MM.1S (cell line): Measurements from ENCODE around the gene MST1.
"Not testable (repeated sequence)": the region's sequence is repeated elsewhere in the genome, so short reads cannot be mapped to it uniquely, and the experiment has no call there.

Experiments
- DNase-seq: peaks from one replicate; pipeline ENCODE4 v3.0.0-alpha.2; 2015
- H2AFZ ChIP-seq: fragments of 300-600 bp; sonication (generic); 2 replicates; pipeline ENCODE4 v1.6.0; 2016; ENCODE audit warnings: antibody characterized with exemption, low read length
- H3F3A ChIP-seq: fragments of 300-600 bp; sonication (generic); 2 replicates; pipeline ENCODE4 v1.6.1; 2016; ENCODE audit warnings: mild to moderate bottlenecking, antibody characterized with exemption, low read length, moderate library complexity, mixed read lengths; ENCODE audit not compliant: insufficient read depth
- H3K27ac ChIP-seq: fragments of 300-600 bp; sonication (generic); 2 replicates; pipeline ENCODE4 v1.5.1; 2016; ENCODE audit warnings: mild to moderate bottlenecking, low read length
- H3K27me3 ChIP-seq: fragments of 300-600 bp; sonication (generic); replicated peaks from 2 replicates; pipeline ENCODE4 v1.6.0; 2016; ENCODE audit warnings: low read length; ENCODE audit not compliant: insufficient read depth
- H3K36me3 ChIP-seq: fragments of 300-600 bp; sonication (generic); replicated peaks from 2 replicates; pipeline ENCODE4 v1.6.1; 2016; ENCODE audit warnings: mild to moderate bottlenecking, low read length, mixed read lengths; ENCODE audit not compliant: insufficient read depth
- H3K4me1 ChIP-seq: fragments of 300-600 bp; sonication (generic); 2 replicates; pipeline ENCODE4 v1.6.1; 2016; ENCODE audit warnings: low read length, mixed read lengths
- H3K4me2 ChIP-seq: fragments of 300-600 bp; sonication (generic); 2 replicates; pipeline ENCODE4 v1.6.0; 2016; ENCODE audit warnings: low read depth, low read length
- H3K4me3 ChIP-seq: fragments of 300-600 bp; sonication (generic); 2 replicates; pipeline ENCODE4 v1.5.1; 2016; ENCODE audit warnings: low read length, mixed read lengths
- H3K79me2 ChIP-seq: fragments of 300-600 bp; sonication (generic); 2 replicates; pipeline ENCODE4 v1.6.1; 2016; ENCODE audit warnings: mixed run types, low read length, mixed read lengths
- H3K9ac ChIP-seq: fragments of 300-600 bp; sonication (generic); 2 replicates; pipeline ENCODE4 v1.6.1; 2016; ENCODE audit warnings: low read length, mixed read lengths
- H3K9me2 ChIP-seq: fragments of 300-600 bp; sonication (generic); replicated peaks from 2 replicates; pipeline ENCODE4 v1.6.1; 2016; ENCODE audit warnings: mild to moderate bottlenecking, low read length, mixed read lengths; ENCODE audit not compliant: insufficient read depth
- H3K9me3 ChIP-seq: fragments of 300-600 bp; sonication (generic); replicated peaks from 2 replicates; pipeline ENCODE4 v1.6.1; 2016; ENCODE audit warnings: mild to moderate bottlenecking, low read length, mixed read lengths; ENCODE audit not compliant: insufficient read depth
- H4K20me1 ChIP-seq: fragments of 300-600 bp; sonication (generic); 2 replicates; pipeline ENCODE4 v1.6.1; 2016; ENCODE audit warnings: mild to moderate bottlenecking, low read length, moderate library complexity, mixed read lengths; ENCODE audit not compliant: insufficient read depth

The MST1 gene

GRCh38 chr3:49688338-49689045 lies 782 bp downstream of the MST1 start:
- not testable (repeated sequence) for H4K20me1 ChIP-seq, H3K36me3 ChIP-seq, H3K9me3 ChIP-seq, H3K4me1 ChIP-seq, H3F3A ChIP-seq, H3K9me2 ChIP-seq, H3K27me3 ChIP-seq
- Histone ChIP-seq H3K4me2 (peak overlapping the region; percentile 71), H3K27ac (peak overlapping the region; percentile 22; the same call in 1 of the 2 replicates), H2AFZ (peak overlapping the region; percentile 92), H3K4me3 (peak overlapping the region; percentile 86), H3K9ac (peak overlapping the region; percentile 83), H3K79me2 (peaks cover 18% of the 10 kb centered on the region)
- DNase-seq, result peak; percentile 20

- not testable (repeated sequence) for H3K4me3 ChIP-seq, H2AFZ ChIP-seq, H3K9ac ChIP-seq
Observed at GRCh38 chr3:49687424-49687795, 1.9 kb downstream of the MST1 start.

GRCh38 chr3:49686769-49687423 lies 2.4 kb downstream of the MST1 start:
- H2AFZ ChIP-seq, H3K9me3 ChIP-seq, H3K9me2 ChIP-seq, H3K36me3 ChIP-seq, H3K4me1 ChIP-seq, H4K20me1 ChIP-seq, H3F3A ChIP-seq, H3K4me2 ChIP-seq, H3K27me3 ChIP-seq, H3K9ac ChIP-seq, H3K27ac ChIP-seq, H3K4me3 ChIP-seq, DNase-seq: not testable (repeated sequence)
- peaks cover 18% of the 10 kb centered on the region for H3K79me2 ChIP-seq

More at GRCh38 chr3:49687424-49687795, 1.9 kb downstream of the MST1 start:
- not testable (repeated sequence) for H3K4me1 ChIP-seq, H3K27ac ChIP-seq, DNase-seq, H3K9me2 ChIP-seq, H3K27me3 ChIP-seq, H3K36me3 ChIP-seq, H4K20me1 ChIP-seq, H3K4me2 ChIP-seq, H3F3A ChIP-seq, H3K9me3 ChIP-seq
- peaks cover 18% of the 10 kb centered on the region for H3K79me2 ChIP-seq

GRCh38 chr3:49686346-49686745 lies 2.9 kb downstream of the MST1 start:
- peaks cover 15% of the 10 kb centered on the region for H3K79me2 ChIP-seq
- not testable (repeated sequence) for H4K20me1 ChIP-seq, H3K36me3 ChIP-seq, H3F3A ChIP-seq, H3K4me1 ChIP-seq, H3K27ac ChIP-seq, H2AFZ ChIP-seq, H3K27me3 ChIP-seq, H3K9ac ChIP-seq, H3K9me2 ChIP-seq, DNase-seq, H3K9me3 ChIP-seq, H3K4me2 ChIP-seq, H3K4me3 ChIP-seq

- not testable (repeated sequence) for H4K20me1 ChIP-seq, H3K9ac ChIP-seq, H3F3A ChIP-seq, H3K36me3 ChIP-seq, H3K4me3 ChIP-seq, H3K4me2 ChIP-seq, H3K4me1 ChIP-seq, H3K27me3 ChIP-seq, H3K9me3 ChIP-seq, DNase-seq, H3K9me2 ChIP-seq, H2AFZ ChIP-seq, H3K27ac ChIP-seq
- peaks cover 12% of the 10 kb centered on the region for H3K79me2 ChIP-seq
Observed at GRCh38 chr3:49685846-49686245, 3.4 kb downstream of the MST1 start.

GRCh38 chr3:49685103-49685502 lies 4.2 kb downstream of the MST1 start:
- H4K20me1 ChIP-seq, H3K27ac ChIP-seq, H3K4me2 ChIP-seq, H2AFZ ChIP-seq, H3K9ac ChIP-seq, H3K4me3 ChIP-seq, H3K27me3 ChIP-seq, H3K9me2 ChIP-seq, H3K36me3 ChIP-seq, H3K9me3 ChIP-seq, H3F3A ChIP-seq, H3K79me2 ChIP-seq, DNase-seq, H3K4me1 ChIP-seq: not testable (repeated sequence)

- not testable (repeated sequence) for H3K27ac ChIP-seq, H3K4me1 ChIP-seq, H3F3A ChIP-seq, H3K4me2 ChIP-seq, H3K4me3 ChIP-seq, DNase-seq, H2AFZ ChIP-seq, H3K9me3 ChIP-seq, H3K9ac ChIP-seq, H3K36me3 ChIP-seq, H3K9me2 ChIP-seq, H4K20me1 ChIP-seq, H3K27me3 ChIP-seq, H3K79me2 ChIP-seq
Observed at GRCh38 chr3:49684453-49684852, 4.8 kb downstream of the MST1 start.
